Stimulated activated CD8-positive, alpha-beta memory T cell treated with anti-CD3 and anti-CD28 coated beads, Interleukin-7, amount 100 ng/mL, for 48 hours (primary cell): ENCODE measurements around the gene RPS14.

ENCODE experiments used
- DNase-seq, 2 donors: peaks; one replicate each; pipeline ENCODE4 v3.0.0-alpha.2; 2020; ENCODE audit warnings: low read depth in 1 of 2; ENCODE audit errors: extremely low read depth in 1 of 2

The RPS14 gene

GRCh38 chr5:150449517-150450339 is at the start of gene RPS14:
TSS of gene RPS14 (minus strand) at chr5:150449739. CDS start at chr5:150447733, 2,006 bp downstream.
- DNase-seq: peak; percentile 81 to 94

GRCh38 chr5:150498971-150499370 is 49.4 kb upstream of the RPS14 start:
- DNase-seq: no peak

GRCh38 chr5:150498501-150498900 is 49.0 kb upstream of the RPS14 start:
- no peak for DNase-seq

- DNase-seq: no peak
Observed at GRCh38 chr5:150497989-150498317, 48.4 kb upstream of the RPS14 start.

- no peak for DNase-seq
Observed at GRCh38 chr5:150497274-150497988, 47.9 kb upstream of the RPS14 start.

- DNase-seq: no peak
Observed at GRCh38 chr5:150496534-150496933, 47.0 kb upstream of the RPS14 start.

- no peak for DNase-seq
Observed at GRCh38 chr5:150496098-150496497, 46.6 kb upstream of the RPS14 start.

- DNase-seq: no peak
Observed at GRCh38 chr5:150492621-150493020, 43.1 kb upstream of the RPS14 start.

GRCh38 chr5:150491876-150492275 is 42.3 kb upstream of the RPS14 start:
- DNase-seq: no peak

GRCh38 chr5:150490754-150491153 is 41.2 kb upstream of the RPS14 start:
- DNase-seq: no peak

- DNase-seq: no peak
Observed at GRCh38 chr5:150490296-150490669, 40.7 kb upstream of the RPS14 start.

GRCh38 chr5:150489360-150490295 is 40.1 kb upstream of the RPS14 start:
- no peak for DNase-seq

- no peak for DNase-seq
Observed at GRCh38 chr5:150488519-150489359, 39.2 kb upstream of the RPS14 start.

GRCh38 chr5:150487199-150488061 is 37.9 kb upstream of the RPS14 start:
- DNase-seq: no peak

- DNase-seq: no peak
Observed at GRCh38 chr5:150486402-150487198, 37.1 kb upstream of the RPS14 start.

GRCh38 chr5:150485693-150486401 is 36.3 kb upstream of the RPS14 start:
- DNase-seq: no peak

GRCh38 chr5:150484964-150485692 is 35.6 kb upstream of the RPS14 start:
- no peak for DNase-seq
